Neural cell (in vitro differentiated cells): ENCODE results near the gene ATF7IP2.

Experiments used
- EP300 ChIP-seq: fragments of 450-650 bp; conservative IDR thresholded peaks from 2 replicates; pipeline ENCODE4 v1.6.1; 2014; ENCODE audit warnings: antibody characterized with exemption, mild to moderate bottlenecking, moderate library complexity; ENCODE audit not compliant: poor library complexity, severe bottlenecking
- EZH2 ChIP-seq: fragments of 200-600, 300-800 bp; shearing (Covaris generic), sonication (generic); IDR thresholded peaks from 2 replicates; pipeline ENCODE4 v1.6.1; 2014; ENCODE audit warnings: antibody characterized with exemption, low read length, borderline replicate concordance, mild to moderate bottlenecking; ENCODE audit not compliant: insufficient read depth, poor library complexity, severe bottlenecking
- TF ChIP-seq, protein P1 (sequence below): fragments of 450-650 bp; IDR thresholded peaks from 2 replicates; pipeline ENCODE4 v1.5.1; 2014; ENCODE audit warnings: antibody characterized with exemption, mild to moderate bottlenecking, moderate library complexity; ENCODE audit not compliant: poor library complexity, severe bottlenecking

DNA sequence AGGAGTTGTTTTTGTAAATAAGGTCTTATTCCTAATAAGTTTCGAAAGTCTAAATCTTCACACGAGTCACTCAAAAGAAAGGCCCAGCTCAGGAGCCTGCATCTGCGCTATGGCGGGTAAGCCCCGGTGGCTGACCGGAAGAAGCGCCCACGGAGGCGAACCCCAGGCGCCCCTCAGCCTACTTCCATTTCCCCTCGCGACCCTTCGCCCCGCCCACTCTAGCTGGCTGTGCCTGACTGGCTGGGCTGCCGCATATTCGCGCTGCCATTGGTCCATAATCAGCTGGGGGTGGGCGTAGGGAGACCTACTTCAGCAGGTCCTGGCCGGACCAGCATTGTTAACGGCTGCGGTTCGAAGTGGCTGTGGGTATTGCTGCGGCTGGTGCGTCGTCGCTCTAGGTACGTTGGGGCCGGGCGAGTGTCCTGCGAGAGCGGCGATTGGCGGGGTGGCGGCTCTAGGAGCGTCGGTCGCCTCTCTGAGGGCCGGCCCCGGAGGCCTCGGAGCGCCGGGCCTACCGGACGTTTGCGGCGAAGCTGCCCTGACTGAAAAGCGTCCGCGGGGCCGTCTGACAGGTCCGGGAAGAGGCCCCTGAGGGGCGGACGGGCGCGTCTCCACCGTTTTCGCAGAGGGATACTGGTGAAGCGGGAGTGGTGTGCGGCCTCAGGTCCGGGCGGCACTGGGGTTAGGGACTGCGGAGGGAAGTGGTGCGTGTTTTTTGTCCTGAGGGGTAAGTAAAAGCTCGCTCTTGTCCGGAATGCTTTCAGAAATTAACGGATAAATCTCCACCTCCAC is at the start of gene ATF7IP2:
- TF ChIP-seq, protein P1, sequence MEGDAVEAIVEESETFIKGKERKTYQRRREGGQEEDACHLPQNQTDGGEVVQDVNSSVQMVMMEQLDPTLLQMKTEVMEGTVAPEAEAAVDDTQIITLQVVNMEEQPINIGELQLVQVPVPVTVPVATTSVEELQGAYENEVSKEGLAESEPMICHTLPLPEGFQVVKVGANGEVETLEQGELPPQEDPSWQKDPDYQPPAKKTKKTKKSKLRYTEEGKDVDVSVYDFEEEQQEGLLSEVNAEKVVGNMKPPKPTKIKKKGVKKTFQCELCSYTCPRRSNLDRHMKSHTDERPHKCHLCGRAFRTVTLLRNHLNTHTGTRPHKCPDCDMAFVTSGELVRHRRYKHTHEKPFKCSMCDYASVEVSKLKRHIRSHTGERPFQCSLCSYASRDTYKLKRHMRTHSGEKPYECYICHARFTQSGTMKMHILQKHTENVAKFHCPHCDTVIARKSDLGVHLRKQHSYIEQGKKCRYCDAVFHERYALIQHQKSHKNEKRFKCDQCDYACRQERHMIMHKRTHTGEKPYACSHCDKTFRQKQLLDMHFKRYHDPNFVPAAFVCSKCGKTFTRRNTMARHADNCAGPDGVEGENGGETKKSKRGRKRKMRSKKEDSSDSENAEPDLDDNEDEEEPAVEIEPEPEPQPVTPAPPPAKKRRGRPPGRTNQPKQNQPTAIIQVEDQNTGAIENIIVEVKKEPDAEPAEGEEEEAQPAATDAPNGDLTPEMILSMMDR: no peak
- TF ChIP-seq EP300 (no peak), EZH2 (no peak)
